DMS53 treated with DMSO at 0.1 percent for 48 hours (cell line): ENCODE data around the gene CARD19.

Source experiments
- DNase-seq: peaks from one replicate; lab custom pipeline; 2025; ENCODE audit not compliant: unreplicated experiment; lab: John Stamatoyannopoulos, UW

The CARD19 gene, protein sequence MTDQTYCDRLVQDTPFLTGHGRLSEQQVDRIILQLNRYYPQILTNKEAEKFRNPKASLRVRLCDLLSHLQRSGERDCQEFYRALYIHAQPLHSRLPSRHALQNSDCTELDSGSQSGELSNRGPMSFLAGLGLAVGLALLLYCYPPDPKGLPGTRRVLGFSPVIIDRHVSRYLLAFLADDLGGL

DNA sequence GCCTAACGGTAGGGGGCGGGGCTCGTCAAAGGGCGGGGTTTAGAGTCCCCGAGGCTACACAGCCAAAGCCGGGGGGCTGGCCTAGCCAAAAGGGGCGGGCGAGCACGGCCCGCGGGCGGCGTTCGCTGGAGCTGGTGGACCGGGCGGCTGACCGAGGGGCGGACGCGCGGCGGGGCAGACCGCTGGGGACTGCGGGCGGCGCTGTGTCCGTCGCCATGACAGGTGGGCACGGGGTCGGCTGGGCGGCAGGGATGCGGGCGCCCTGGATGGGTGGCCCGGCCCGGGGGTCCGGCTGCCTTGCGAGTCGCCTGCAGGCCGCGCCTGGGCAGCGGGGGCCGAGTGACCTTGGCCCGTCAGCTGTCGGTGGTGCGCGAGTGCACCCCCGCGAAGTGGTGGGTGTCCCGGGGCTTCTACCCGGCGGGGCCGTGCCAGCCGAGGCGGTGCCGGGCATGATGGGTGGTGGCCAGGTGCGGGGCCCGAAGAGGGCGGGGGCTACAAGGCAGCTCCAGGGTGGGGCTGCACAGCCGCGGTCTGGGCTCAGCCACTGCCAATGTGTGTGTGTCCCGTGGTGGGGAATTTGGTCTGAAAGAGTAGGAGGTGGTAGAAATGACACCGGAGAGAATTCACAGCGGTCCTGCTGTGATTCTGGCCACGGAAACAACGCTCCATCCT is at the start of gene CARD19:
CARD19 (plus strand) TSS at position 87 of the 672 bp plus-strand sequence; CDS start at position 216, 129 bp downstream.
- DNase-seq, result no peak

DNA sequence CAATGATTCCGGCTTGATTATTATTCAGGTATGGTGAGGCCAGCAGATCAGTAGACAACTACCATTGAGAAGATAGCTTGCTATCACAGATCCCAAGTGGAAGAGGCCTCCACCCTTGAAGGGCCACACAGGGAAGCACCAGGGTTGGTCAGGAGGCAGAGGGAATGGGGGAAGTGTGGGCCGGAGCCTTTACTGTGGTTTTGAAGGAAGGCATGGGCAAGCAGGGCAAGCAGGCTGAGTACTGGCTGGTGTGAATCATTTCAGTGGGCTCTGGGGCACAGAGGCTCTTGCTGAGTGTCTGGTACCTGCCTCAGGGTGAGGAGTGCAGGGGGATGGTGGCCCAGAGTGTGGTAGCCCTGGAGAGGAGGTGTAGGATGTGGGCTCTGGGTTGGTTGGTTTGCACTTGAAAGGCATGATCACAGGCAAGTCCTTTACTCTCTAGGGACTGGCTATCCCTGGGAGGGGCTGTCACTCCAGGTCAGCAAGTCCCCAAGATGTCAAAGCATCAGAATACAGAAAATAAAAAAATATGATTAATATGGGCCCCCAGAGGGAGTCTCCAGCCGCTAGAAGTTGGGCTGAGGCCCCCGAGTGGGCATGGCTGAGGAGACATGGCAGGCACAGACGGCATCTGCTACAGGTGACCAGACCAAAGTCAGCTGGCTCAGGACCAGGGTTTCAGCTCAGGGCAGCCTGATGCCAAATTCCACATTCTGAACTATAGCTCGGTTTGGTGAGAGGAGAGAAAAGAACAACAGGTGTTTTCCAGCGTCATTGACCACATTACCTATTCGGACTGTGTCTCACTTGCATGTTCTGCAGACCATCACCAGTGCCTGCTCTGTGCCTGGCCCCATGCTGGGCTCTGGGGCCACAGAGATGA is 47.2 kb upstream of the CARD19 start:
- DNase-seq, result no peak

DNA sequence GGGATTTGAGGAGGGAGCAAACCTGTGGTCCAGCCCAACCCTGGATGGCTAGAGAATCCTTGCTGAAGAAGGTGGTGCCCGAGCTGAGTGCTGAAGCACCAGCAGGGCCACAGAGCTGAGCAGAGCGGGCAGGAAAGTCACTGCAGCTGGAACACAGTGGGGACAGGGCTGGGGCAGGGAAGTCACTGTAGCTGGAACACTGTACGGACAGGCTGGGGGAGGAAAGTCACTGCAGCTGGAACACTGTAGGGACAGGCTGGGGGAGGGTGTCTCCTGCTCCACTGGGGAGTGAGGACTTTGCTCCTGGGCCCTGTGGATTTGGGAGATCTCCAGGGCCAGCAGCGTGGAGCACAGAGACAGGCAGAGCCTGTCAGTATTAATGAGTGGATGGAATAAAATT is 46.5 kb upstream of the CARD19 start:
- DNase-seq, result no peak

DNA sequence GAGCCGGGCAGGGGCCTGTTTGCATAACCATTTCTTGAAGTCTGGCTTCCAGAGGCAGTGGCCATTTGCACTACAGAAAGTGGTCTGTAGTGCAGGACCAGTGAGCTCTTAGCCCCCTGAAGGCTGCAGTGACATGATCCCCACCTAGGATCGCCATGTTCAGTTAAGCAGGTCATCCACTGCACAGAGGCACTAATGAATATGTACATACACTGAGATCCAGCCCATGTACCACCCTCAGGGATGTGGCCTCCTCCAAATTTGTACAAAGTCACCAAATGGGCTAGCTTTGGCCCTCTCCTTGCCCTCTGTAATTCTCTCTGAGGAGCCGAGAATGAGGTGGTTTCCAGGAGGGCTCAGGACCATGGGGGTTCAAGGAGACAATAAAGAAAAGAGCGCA is 45.8 kb upstream of the CARD19 start:
- no peak for DNase-seq

DNA sequence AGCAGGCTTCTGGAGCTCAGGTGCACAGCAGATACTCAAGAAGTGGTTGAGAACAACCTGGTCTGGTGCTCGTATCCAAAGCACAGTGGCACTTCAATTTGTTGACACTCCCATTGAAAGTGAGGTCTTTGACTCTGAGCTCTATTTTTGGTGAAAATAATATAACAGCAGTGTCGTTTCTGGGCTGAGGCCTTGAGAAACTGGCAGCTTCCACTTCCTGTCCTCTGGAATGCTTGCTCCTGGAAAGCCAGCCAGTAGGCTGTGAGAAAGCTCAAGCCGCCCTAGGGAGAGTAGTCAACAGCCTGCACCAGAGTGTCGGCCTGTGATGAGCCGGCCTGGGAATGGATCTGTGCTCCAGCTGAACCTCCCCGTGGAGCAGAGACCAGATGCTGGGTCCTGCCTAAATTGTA is 44.3 kb upstream of the CARD19 start:
- no peak for DNase-seq

DNA sequence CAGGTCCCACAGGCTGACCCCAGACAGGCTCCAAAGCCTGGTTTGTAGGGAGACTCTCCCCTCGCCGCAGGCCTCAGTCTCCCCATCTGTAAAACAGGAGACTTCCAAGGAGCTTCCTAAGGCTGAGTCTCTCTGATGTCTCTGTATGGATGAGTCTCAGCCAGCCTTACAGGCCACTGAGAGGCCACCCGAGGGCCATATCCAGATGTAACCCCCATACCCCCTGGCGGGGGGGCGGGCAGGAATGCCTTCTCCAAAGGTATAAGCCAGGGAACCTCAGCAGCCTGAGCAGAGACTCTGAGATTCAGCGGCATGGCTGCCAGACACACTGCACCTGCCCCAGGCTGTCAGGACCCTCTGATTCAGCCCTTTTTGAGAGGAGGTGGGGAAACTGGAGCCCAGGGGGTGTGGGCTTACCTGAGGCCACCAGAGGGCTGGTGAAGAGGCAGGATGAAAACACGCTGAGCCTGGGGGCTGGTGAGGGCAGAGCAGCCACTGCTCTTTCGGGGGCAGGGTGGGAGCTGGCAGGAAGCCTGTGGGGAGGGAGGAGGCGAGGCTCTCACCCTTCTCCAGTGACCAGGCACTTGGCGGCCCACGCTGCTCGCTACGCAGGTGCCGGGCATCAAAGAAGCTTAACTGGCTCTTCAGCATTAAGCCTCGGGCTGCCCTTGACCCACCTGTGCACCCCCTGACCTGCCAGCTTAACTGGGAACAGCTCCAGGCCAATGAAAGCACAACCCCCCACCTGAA is 43.1 kb upstream of the CARD19 start:
- no peak for DNase-seq

DNA sequence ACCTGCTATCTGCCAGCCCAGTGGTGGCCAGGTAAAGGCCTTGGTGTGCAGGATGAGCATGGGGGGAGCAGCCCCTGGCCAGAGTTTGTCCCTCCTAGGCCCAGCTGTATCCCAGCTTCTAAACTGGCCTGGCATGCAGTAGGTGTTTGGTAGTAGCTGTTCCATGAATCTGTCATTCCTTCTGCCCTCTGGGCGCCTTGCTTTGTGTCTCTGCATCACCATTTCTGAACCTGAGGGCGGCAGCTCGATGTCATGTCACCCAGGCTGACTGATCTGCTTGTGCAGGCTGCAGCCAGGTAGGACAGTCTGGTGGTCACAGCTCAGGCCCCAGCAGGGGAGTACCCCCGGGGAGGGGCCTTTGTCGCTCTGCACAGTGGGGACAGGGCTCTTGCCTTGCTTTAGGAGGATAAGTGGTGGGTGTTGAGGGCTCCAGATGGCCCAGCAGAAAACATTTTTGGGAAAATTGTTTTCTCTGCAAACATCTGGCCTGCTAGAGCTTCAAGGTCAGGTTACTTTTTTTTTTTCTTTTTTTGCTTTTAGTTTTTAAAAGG is 42.2 kb upstream of the CARD19 start:
- DNase-seq, result no peak

DNA sequence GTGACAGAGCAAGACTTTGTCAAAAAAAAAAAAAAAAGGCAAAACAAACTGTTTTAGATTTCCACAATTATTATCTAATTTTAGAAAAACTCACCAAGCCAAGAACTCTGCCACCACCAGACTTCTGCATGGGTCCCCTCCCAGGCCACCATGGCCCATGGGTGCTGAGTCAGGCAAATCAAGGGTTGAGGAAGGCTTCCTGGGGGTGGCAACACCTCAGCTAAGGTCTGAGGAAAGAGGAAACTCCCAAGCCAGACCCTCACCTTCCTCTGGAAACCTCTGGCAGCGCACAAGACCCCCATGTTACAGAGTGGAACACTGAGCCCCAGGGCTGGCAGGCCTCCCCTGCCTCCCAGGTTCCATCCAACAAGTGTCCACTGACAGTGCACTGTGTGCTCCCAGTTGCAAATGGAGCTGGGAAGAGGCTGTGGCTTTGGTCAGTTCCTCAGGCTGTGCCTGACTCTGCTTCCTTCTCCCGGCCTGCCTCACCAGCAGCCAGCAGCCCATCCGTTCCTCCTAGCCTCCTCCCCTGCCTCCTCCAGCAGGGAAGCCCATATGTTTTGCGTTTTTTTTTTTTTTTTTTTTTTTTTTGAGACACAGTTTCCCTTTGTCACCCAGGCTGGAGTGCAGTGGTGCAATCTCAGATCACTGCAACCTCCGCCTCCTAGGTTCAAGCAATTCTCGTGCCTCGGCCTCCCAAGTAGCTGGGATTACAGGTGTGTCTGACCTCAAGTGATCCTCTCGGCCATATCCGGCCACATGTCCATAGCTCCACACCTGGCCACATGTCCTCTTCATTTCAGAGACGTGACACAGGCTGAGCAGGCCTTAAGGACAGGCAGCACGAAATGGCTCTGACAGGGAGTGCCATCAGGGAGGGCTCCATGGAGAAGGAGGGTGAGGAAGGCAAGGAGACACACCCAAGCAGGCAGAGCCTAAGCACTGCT is 41.0 kb upstream of the CARD19 start:
- no peak for DNase-seq

DNA sequence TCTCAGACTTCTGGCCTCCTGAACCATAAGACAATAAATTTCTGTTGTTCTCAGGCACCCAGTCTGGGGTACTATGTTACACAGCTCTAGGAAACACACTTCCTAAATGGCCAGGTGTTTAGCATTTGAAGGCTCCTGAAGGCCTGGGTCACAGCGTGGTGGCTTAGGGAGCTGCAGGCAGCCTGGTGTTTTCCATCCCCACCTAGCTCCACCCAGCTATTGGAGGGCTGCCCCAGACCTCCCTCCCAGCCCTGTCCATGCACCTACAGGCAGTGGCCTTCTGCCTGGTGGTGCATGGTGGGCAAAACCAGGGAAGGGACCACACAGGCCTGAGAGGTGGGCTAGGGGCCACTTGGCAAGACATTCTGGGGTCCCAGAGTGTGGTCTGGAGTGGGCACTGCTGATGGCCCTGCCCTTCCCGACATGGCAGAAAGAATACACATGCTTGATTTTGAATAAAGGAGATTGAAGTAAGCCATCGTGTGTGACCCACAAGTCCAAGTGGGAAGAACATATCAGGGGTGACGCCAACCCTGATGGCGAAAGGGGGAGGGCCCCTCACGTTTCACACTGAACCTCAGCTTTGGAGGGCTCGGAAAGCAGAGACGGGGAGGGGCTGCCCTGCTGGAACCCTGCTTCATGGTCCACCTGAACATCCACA is 38.8 kb upstream of the CARD19 start:
- DNase-seq, result no peak

DNA sequence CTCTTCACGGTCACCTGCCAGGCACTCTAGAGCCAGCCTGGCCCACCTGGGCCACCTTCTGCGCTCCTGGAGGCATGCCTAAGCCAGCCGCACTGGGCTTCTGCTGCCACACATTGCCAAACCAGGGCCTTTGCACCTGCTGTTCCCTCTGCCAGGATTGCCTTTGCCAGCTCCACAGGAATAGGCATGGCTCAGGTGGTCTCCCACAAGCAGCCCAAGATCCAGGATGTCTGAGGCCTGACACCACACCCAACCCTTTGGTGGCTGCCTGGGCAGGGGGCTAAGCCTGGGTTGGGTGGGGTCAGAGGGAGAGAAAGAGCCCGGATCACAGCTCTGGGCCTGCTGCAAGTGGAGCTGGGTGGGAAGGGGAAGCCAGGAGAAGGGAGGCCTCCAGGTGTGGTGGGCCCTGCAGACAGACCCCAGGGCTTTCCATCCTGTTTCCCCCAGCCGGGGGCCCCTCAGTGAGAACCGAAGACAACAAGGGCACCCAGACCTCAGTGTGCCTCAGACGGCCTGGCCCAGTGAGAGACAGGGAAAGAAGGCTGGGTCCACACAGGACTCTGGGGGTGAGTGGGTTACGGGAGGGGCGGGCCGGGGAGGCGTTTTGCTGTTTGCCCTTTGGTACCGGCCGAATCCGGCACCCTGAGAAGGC is 38.2 kb upstream of the CARD19 start:
- no peak for DNase-seq

DNA sequence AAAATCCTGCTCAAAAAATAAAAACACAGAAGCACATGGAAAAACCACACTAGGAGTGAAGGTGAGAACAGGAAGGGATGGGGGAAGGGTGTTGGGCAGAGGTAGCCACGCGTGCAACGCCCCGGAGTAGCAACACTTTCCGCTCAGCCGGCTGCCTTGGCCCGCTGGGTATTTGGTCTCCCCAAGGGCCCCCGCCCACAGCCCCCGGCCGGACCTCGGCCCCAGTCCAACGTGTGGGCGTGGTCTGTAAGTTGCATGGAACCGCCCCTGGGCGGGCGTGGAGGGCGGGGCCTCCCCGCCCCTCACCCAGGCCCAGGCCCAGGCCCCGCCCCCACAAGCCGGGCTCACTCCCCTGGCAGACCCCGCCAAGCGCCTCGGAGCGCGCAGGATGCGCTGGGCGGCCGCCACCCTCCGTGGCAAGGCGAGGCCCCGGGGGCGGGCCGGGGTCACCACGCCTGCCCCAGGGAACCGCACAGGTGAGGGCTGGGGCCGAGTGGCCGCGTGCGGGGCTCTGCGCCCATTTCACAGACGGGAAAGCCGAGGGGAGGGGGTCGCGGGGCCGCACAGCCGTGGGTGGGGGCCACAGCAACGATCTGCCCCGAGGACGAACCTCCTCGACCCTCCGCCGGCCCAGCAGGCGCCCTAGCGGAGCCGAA is 37.5 kb upstream of the CARD19 start, which contains the start of gene SUSD3:
SUSD3 (plus strand) TSS at position 347 of the 656 bp plus-strand sequence; CDS start at position 389, 42 bp downstream.
- DNase-seq, result peak; percentile 19

DNA sequence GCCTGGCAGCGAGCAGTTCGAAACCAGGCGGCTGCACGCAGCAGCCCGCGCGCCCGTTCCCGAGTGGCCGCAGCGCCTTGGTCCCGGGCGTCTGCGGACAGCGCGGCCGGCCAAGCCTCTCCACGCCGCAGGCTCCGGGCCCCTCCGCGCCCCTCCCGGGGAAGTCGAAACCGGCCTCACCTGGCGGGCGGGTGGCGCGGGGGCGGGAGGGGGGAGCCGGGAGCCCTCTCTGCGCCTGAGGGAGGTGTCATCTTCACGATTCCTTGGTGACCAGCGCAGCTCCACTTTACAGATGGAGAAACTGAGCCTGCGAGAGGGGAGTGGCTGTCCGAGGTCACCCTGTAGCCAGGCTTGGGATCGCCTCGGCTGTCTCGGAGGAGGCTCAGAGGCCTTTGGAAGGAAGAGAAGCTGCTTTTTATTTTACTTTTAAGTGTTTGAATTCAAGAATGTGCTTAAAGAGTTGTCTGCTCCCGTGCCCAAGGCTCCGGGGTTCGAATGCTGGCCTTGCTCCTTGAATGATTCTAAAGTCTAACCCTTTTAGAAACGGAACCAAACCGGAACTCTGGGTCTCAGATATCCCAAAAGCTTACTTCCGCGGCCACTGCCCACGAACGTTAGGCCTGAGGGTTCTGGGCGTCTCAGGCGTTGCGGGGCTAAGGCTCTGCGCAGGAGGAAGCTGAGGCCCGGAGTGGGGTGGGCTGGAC is 36.9 kb upstream of the CARD19 start:
- DNase-seq, result no peak

DNA sequence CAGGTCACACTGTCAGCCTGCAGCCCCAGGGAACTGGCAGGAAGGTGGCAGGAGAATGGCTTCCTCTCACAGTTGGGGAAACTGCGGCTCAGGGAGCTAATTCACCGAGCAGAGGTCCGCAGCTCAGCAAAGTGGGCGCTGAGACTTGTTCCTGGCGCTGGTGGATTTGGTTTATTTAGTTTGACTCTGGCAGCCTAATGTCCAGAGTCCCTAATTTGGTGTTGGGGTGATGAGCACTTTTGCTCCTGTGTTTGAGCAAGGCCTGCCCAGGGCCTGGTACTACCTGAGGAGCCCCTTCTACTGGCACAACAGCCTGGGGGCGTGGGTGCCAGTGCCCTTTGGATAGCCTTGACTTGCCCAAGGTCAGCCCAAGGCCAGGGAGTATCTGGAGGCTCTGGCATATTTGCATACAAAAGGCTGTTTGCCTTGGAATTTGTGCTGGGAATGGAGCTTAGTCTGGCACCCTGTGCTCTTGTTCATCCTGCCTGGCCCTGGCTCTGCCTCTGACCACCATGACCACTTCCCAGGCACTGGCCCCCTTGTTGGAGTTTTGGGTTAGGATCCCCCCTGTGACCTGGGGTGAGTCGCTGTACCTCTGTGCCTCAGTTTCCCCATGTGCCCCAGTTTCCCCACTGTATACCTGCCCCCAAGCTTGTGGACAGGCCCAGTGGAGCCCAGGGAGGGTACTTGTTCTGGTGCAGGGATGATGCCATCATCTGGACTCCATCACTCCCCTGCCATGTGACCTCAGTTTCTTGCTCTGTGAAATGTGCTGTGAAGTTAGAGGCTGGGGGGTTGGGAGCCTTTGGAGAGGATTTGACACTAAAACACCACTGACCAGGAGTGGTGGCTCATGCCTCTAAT is 36.1 kb upstream of the CARD19 start:
- DNase-seq, result no peak

DNA sequence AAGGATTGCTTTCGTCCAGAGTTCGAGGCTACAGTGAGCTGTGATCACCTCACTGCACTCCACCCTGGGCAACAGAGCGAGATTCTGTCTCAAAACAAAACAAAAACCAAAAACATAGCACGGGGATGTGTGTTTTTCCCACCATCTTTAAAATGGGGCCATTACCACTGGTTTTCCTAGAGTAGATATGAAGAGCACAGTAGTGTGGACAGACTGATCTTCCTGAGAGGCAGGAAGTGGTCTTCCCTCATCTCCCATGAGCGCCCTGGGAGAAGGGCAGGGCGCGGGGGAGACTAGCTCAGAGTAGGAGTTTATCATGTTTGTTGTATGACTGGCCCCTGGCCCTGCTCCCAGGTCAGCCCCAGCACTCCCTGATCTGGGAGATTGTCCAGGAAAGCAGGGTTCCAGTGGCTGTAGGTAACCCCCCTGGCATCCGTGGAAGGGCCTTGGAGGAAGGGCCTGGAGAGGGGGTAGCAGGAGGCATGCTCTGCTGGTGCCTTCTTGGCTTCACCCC is 35.2 kb upstream of the CARD19 start:
- no peak for DNase-seq

DNA sequence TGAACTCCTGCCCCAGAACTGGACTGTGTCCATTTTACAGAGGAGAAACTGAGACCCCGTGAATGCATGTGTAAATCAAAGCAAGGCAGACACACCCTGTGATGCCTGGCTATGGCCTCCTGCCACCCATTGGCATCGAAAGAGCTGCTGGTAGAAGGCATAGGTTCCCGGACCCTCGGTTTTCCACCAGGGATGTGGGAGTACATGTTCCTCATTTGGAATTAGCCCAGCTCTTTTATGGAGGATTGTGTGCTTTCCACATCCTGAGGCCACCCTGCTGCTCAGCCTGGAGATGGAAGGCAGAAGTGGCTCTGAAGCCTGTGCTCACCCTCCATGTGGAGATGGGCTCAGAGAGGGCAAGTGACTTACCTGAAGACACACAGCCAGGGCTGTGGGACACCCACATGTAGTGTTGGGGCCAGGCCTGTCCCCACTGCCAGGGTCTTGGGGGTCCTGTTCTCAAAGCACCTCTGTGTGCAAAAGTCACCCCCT is 34.7 kb upstream of the CARD19 start:
- no peak for DNase-seq
